ENCODE data around the gene HDAC4.

DNA sequence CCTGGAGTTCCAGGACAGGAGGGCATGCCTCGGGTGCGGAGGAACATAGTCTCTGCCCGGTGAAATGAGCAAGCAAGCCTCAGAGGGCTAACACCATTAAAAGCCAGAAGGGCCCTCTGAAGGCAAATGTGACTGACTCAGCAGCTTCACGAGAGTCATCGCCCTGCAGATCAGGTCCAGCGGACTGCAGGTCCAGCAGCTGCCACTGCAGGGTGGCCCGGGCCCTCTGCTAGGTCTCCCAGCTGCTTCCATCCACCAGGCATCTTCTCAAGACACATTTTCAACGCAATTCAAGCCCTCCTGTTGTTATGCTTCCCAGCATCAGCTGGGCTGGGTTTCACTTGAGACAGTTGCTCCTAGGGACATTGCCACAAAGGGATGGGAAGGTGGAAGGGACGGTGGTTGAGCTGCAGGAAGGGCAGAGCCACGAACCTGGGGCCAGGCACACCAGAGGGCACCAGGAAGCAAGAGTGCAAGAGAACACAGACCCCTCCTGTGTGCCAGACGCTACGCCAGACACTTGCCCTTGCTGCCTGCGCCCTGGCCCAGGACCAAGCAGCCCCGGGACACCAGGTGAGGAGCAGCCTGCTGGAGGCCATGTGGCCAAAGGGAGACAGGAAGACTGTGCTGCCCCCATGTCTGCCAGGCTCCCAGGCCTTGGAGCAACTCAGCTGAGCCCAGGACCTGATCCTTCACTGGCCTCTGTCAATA lies 173.0 kb downstream of the HDAC4 start:
- no peak for TF ChIP-seq EZH2 (optimal IDR thresholded peaks at IDR 0.05; ENCODE audit: low read depth, low read length)
- TF ChIP-seq, protein P1, sequence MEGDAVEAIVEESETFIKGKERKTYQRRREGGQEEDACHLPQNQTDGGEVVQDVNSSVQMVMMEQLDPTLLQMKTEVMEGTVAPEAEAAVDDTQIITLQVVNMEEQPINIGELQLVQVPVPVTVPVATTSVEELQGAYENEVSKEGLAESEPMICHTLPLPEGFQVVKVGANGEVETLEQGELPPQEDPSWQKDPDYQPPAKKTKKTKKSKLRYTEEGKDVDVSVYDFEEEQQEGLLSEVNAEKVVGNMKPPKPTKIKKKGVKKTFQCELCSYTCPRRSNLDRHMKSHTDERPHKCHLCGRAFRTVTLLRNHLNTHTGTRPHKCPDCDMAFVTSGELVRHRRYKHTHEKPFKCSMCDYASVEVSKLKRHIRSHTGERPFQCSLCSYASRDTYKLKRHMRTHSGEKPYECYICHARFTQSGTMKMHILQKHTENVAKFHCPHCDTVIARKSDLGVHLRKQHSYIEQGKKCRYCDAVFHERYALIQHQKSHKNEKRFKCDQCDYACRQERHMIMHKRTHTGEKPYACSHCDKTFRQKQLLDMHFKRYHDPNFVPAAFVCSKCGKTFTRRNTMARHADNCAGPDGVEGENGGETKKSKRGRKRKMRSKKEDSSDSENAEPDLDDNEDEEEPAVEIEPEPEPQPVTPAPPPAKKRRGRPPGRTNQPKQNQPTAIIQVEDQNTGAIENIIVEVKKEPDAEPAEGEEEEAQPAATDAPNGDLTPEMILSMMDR (IDR thresholded peaks at IDR 0.05; ENCODE audit: low read length) = no peak
